ENCODE results near the gene HNRNPA0. TPM values are rescaled to one million over a fixed set of nuclear protein-coding genes. Genes with fewer than 3 reads are reported as not detected.

Gene HNRNPA0
- polyA plus RNA-seq, 1 donor from 2014 or later, result 80.3 TPM

- Histone ChIP-seq H3K4me3 (ENCODE audit: low read length) (no peak overlapping the region), H3K27ac (ENCODE audit: low read length) (no peak overlapping the region), H3K27me3 (ENCODE audit: insufficient read depth, low read depth, low read length) (no peaks in the 10 kb centered on the region), H3K9ac (ENCODE audit: low read length) (no peak overlapping the region), H3K4me2 (ENCODE audit: low read length) (no peak overlapping the region), H3F3A (ENCODE audit: insufficient read depth, low read length, poor library complexity, severe bottlenecking) (peaks cover 2% of the 10 kb centered on the region), H4K20me1 (ENCODE audit: insufficient read depth) (no peaks in the 10 kb centered on the region), H3K36me3 (ENCODE audit: insufficient read depth, low read length) (no peaks in the 10 kb centered on the region), H3K9me3 (ENCODE audit: low read length) (no peaks in the 10 kb centered on the region), H3K9me2 (ENCODE audit: insufficient read depth, low read length) (no peaks in the 10 kb centered on the region), H2AFZ (ENCODE audit: low read depth, low read length) (no peak overlapping the region), H3K79me2 (replicated peaks; ENCODE audit: insufficient read depth, low read length) (peaks cover 32% of the 10 kb centered on the region)
- TF ChIP-seq SMC3 (conservative IDR thresholded peaks at IDR 0.05; ENCODE audit: poor library complexity), result no peak
- TF ChIP-seq EZH2 (IDR thresholded peaks at IDR 0.05; ENCODE audit: borderline replicate concordance, insufficient read depth, low read length, poor library complexity, severe bottlenecking), result no peak
- TF ChIP-seq, protein P1, sequence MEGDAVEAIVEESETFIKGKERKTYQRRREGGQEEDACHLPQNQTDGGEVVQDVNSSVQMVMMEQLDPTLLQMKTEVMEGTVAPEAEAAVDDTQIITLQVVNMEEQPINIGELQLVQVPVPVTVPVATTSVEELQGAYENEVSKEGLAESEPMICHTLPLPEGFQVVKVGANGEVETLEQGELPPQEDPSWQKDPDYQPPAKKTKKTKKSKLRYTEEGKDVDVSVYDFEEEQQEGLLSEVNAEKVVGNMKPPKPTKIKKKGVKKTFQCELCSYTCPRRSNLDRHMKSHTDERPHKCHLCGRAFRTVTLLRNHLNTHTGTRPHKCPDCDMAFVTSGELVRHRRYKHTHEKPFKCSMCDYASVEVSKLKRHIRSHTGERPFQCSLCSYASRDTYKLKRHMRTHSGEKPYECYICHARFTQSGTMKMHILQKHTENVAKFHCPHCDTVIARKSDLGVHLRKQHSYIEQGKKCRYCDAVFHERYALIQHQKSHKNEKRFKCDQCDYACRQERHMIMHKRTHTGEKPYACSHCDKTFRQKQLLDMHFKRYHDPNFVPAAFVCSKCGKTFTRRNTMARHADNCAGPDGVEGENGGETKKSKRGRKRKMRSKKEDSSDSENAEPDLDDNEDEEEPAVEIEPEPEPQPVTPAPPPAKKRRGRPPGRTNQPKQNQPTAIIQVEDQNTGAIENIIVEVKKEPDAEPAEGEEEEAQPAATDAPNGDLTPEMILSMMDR (IDR thresholded peaks at IDR 0.05; ENCODE audit: poor library complexity, severe bottlenecking), result no peak
- TF ChIP-seq, protein P2, sequence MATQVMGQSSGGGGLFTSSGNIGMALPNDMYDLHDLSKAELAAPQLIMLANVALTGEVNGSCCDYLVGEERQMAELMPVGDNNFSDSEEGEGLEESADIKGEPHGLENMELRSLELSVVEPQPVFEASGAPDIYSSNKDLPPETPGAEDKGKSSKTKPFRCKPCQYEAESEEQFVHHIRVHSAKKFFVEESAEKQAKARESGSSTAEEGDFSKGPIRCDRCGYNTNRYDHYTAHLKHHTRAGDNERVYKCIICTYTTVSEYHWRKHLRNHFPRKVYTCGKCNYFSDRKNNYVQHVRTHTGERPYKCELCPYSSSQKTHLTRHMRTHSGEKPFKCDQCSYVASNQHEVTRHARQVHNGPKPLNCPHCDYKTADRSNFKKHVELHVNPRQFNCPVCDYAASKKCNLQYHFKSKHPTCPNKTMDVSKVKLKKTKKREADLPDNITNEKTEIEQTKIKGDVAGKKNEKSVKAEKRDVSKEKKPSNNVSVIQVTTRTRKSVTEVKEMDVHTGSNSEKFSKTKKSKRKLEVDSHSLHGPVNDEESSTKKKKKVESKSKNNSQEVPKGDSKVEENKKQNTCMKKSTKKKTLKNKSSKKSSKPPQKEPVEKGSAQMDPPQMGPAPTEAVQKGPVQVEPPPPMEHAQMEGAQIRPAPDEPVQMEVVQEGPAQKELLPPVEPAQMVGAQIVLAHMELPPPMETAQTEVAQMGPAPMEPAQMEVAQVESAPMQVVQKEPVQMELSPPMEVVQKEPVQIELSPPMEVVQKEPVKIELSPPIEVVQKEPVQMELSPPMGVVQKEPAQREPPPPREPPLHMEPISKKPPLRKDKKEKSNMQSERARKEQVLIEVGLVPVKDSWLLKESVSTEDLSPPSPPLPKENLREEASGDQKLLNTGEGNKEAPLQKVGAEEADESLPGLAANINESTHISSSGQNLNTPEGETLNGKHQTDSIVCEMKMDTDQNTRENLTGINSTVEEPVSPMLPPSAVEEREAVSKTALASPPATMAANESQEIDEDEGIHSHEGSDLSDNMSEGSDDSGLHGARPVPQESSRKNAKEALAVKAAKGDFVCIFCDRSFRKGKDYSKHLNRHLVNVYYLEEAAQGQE (IDR thresholded peaks at IDR 0.05; ENCODE audit: borderline replicate concordance), result no peak
- no peak for TF ChIP-seq RAD21 (conservative IDR thresholded peaks at IDR 0.05)
- TF ChIP-seq EP300 (conservative IDR thresholded peaks at IDR 0.05; ENCODE audit: poor library complexity, severe bottlenecking), result no peak
- TF ChIP-seq POLR2AphosphoS5 (IDR thresholded peaks at IDR 0.05), result no peak
- no peak for TF ChIP-seq MXI1 (conservative IDR thresholded peaks at IDR 0.05; ENCODE audit: poor library complexity, severe bottlenecking)
Observed at GRCh38 chr5:137730336-137730735, 23.8 kb downstream of the HNRNPA0 start.

GRCh38 chr5:137728048-137728447, 26.1 kb downstream of the HNRNPA0 start:
- no peaks in the 10 kb centered on the region for H4K20me1 ChIP-seq (ENCODE audit: insufficient read depth)
- peaks cover 23% of the 10 kb centered on the region for H3K79me2 ChIP-seq (replicated peaks; ENCODE audit: insufficient read depth, low read length)
- H3K36me3 ChIP-seq (ENCODE audit: insufficient read depth, low read length), result no peaks in the 10 kb centered on the region
- H2AFZ ChIP-seq (ENCODE audit: low read depth, low read length), result no peak overlapping the region
- H3F3A ChIP-seq (ENCODE audit: insufficient read depth, low read length, poor library complexity, severe bottlenecking), result no peaks in the 10 kb centered on the region
- no peak overlapping the region for H3K27ac ChIP-seq (ENCODE audit: low read length)
- no peak overlapping the region for H3K9ac ChIP-seq (ENCODE audit: low read length)
- no peak overlapping the region for H3K4me2 ChIP-seq (ENCODE audit: low read length)
- no peak overlapping the region for H3K4me3 ChIP-seq (ENCODE audit: low read length)
- TF ChIP-seq, protein P1 (IDR thresholded peaks at IDR 0.05; ENCODE audit: poor library complexity, severe bottlenecking), result no peak
- TF ChIP-seq SMC3 (conservative IDR thresholded peaks at IDR 0.05; ENCODE audit: poor library complexity), result no peak
- TF ChIP-seq MXI1 (conservative IDR thresholded peaks at IDR 0.05; ENCODE audit: poor library complexity, severe bottlenecking), result no peak
- no peak for TF ChIP-seq TAF1 (IDR thresholded peaks at IDR 0.05; ENCODE audit: low read depth)
- TF ChIP-seq EZH2 (IDR thresholded peaks at IDR 0.05; ENCODE audit: borderline replicate concordance, insufficient read depth, low read length, poor library complexity, severe bottlenecking), result no peak
- no peak for TF ChIP-seq EP300 (conservative IDR thresholded peaks at IDR 0.05; ENCODE audit: poor library complexity, severe bottlenecking)
- TF ChIP-seq, protein P2 (IDR thresholded peaks at IDR 0.05; ENCODE audit: borderline replicate concordance), result no peak
- H3K27me3 ChIP-seq (ENCODE audit: insufficient read depth, low read depth, low read length), result no peaks in the 10 kb centered on the region
- no peaks in the 10 kb centered on the region for H3K9me3 ChIP-seq (ENCODE audit: low read length)
- no peaks in the 10 kb centered on the region for H3K9me2 ChIP-seq (ENCODE audit: insufficient read depth, low read length)
